A549 (cell line): Measurements from ENCODE around the gene NEUROD6. TPM values are rescaled to one million over a fixed set of nuclear protein-coding genes. Genes with fewer than 3 reads are reported as not detected.

ENCODE experiments used
- ATAC-seq, 2 experiments: fragments of 200-7000 bp in 1 of 2; fragments of >200 bp in 1 of 2; cut with Nextera tagmentation in 1 of 2; cut with Tn5 transposase in 1 of 2; 3 replicates each; pipeline versions ENCODE4 v1.8.0 to v1.9.1; 2018 to 2020; ENCODE audit warnings: mild to moderate bottlenecking in 1 of 2, moderate library complexity in 1 of 2
- CTCF ChIA-PET: fragments of 300-600 bp; sonication (Branson Sonifier 250); formaldehyde crosslinking; extraction: SDS; loops from one replicate; lab custom pipeline; 2021; ENCODE audit warnings: antibody characterized with exemption, inconsistent platforms; lab: Yijun Ruan, JAX
- POLR2A ChIA-PET: fragments of 350-600 bp; formaldehyde crosslinking; extraction: SDS; loops from one replicate; lab custom pipeline; 2021; ENCODE audit warnings: antibody characterized with exemption, inconsistent platforms; lab: Yijun Ruan, JAX
- DNase-seq, 2 experiments: peaks; one replicate each; pipeline versions ENCODE4 v3.0.0 to v3.0.0-alpha.2; 2011 to 2016; ENCODE audit warnings: low read depth in 1 of 2, low spot score in 1 of 2
- FAIRE-seq: peaks from 2 replicates; lab custom pipeline; 2011; peaks lifted over from hg19 to GRCh38; lab: Jason Lieb, UNC
- H3K27ac ChIP-seq, 2 experiments: fragments of >200 bp; sonication (Bioruptor Twin); formaldehyde crosslinking; 3 replicates each; pipeline ENCODE4 v1.5.1; 2016 to 2017
- H3K4me1 ChIP-seq: fragments of >200 bp; sonication (Bioruptor Twin); formaldehyde crosslinking; 3 replicates; pipeline ENCODE4 v1.6.1; 2016
- H3K4me2 ChIP-seq: fragments of >200 bp; sonication (Bioruptor Twin); formaldehyde crosslinking; 3 replicates; pipeline ENCODE4 v1.6.1; 2016
- H3K4me3 ChIP-seq: fragments of >200 bp; sonication (Bioruptor Twin); formaldehyde crosslinking; 3 replicates; pipeline ENCODE4 v1.5.1; 2016
- H3K9me3 ChIP-seq: fragments of >200 bp; sonication (Bioruptor Twin); formaldehyde crosslinking; 3 replicates; pipeline ENCODE4 v1.6.1; 2016
- BHLHE40 ChIP-seq: IDR thresholded peaks from 2 replicates; pipeline ENCODE4 v1.6.1; 2012; ENCODE audit warnings: low read depth, low read length, inconsistent platforms
- E2F6 ChIP-seq: IDR thresholded peaks from 2 replicates; pipeline ENCODE4 v1.6.1; 2012; ENCODE audit warnings: low read depth, borderline replicate concordance
- EHMT2 ChIP-seq: fragments of 200-600 bp; sonication (generic); IDR thresholded peaks from 2 replicates; pipeline ENCODE4 v1.6.1; 2016; ENCODE audit warnings: antibody characterized with exemption, low read depth, mild to moderate bottlenecking, moderate library complexity
- FOSB ChIP-seq: fragments of 250-450 bp; sonication (Bioruptor Pico); IDR thresholded peaks from 2 replicates; pipeline ENCODE4 v1.5.0; 2020; ENCODE audit warnings: mild to moderate bottlenecking, moderate library complexity
- HES2 ChIP-seq: fragments of >200 bp; sonication (Bioruptor Twin); formaldehyde crosslinking; IDR thresholded peaks from 2 replicates; pipeline ENCODE4 v1.6.1; 2016
- HEYL ChIP-seq: fragments of 250-450 bp; sonication (Bioruptor Pico); IDR thresholded peaks from 2 replicates; pipeline ENCODE4 v1.8.0; 2021; ENCODE audit warnings: mild to moderate bottlenecking, moderate library complexity
- MAZ ChIP-seq: fragments of 150-350 bp; IDR thresholded peaks from 2 replicates; pipeline ENCODE4 v1.6.1; 2014; ENCODE audit warnings: antibody characterized with exemption, low read depth, low read length, borderline replicate concordance
- NR3C1 ChIP-seq: fragments of >200 bp; sonication (Bioruptor Twin); formaldehyde crosslinking; IDR thresholded peaks from 3 replicates; pipeline ENCODE4 v1.6.1; 2017
- RAD21 ChIP-seq, 2 experiments: fragments of >200 bp in 1 of 2; sonication (Bioruptor Twin) in 1 of 2; formaldehyde crosslinking in 1 of 2; IDR thresholded peaks in 1 of 2; conservative IDR thresholded peaks in 1 of 2; 2 replicates in 1 of 2; 3 replicates in 1 of 2; pipeline ENCODE4 v1.6.1; 2012 to 2018; ENCODE audit warnings: inconsistent platforms in 1 of 2
- RCOR1 ChIP-seq: fragments of 150-350 bp; IDR thresholded peaks from 2 replicates; pipeline ENCODE4 v1.6.1; 2014; ENCODE audit warnings: antibody characterized with exemption, low read length, low read depth
- TP53 ChIP-seq: fragments of 250-450 bp; sonication (Bioruptor Pico); IDR thresholded peaks from 2 replicates; pipeline ENCODE4 v1.5.0; 2021; ENCODE audit warnings: mild to moderate bottlenecking, moderate library complexity
- USF2 ChIP-seq: fragments of 450-650 bp; IDR thresholded peaks from 2 replicates; pipeline ENCODE4 v1.6.1; 2014; ENCODE audit warnings: antibody characterized with exemption
- WGBS: methylation state at CpG from one replicate; pipeline ENCODE4 v1.1.6; 2017; ENCODE audit errors: missing lambda C conversion rate; 5-methylcytosine and 5-hydroxymethylcytosine counted together
- polyA plus RNA-seq, 4 experiments: library from polyadenylated mRNA; depleted of rRNA in 3 of 4; stranded (reverse); fragments of >200 nt; fragmentation: RNase III in 1 of 4; extraction: RNeasy Plus Mini Kit Qiagen cat#74134 plus additional on column Dnase treatment in 1 of 4; gene quantifications; 2 replicates in 3 of 4; 3 replicates in 1 of 4; pipeline ENCODE4 v1.2.3, GENCODE V29; 2011 to 2017
- small RNA-seq, 6 experiments: library from RNA; depleted of rRNA; stranded (forward); fragments of <200 nt; gene quantifications; one replicate each; pipeline ENCODE3, GENCODE V24; 2012

Gene NEUROD6
- polyA plus RNA-seq, 2 of the 4 experiments (the other 2 are of a cell fraction): not detected

GRCh38 chr7:31290601-31291000 is 49.9 kb downstream of the NEUROD6 start:
- no peak overlapping the region for H3K4me3 ChIP-seq
- POLR2A ChIA-PET: no interaction called here
- CTCF ChIA-PET: no interaction called here
- 25% methylated on average over 2 of the region's 2 CpGs for WGBS
- no peak for ATAC-seq
- no peaks in the 10 kb centered on the region for H3K9me3 ChIP-seq
- TF ChIP-seq HEYL (CRISPR knock-in tag) (no peak), RAD21 (conservative IDR thresholded peaks at IDR 0.05 in 1 of 2, IDR thresholded peaks at IDR 0.05 in 1 of 2) (no peak), USF2 (no peak), RCOR1 (no peak), TP53 (CRISPR knock-in tag) (no peak), E2F6 (no peak), EHMT2 (no peak), HES2 (no peak), MAZ (no peak), FOSB (CRISPR knock-in tag) (no peak), BHLHE40 (no peak), NR3C1 (no peak)
- no peak overlapping the region for H3K4me2 ChIP-seq
- no peaks in the 10 kb centered on the region for H3K4me1 ChIP-seq
- no peak overlapping the region for H3K27ac ChIP-seq
- DNase-seq: no peak
- FAIRE-seq: no peak

Small RNAs within 50 kb of the gene (small RNA-seq; reads per million reads assigned to genes)
- gene AC006380.1: 0 reads per million in 6 experiments

Other genes with a start within 250 kb of the NEUROD6 start
- gene ITPRID1, start 173.4 kb upstream of the NEUROD6 start, polyA plus RNA-seq (2011; rRNA removed): not detected in 2 replicates
- gene ITPRID1, start 173.4 kb upstream of the NEUROD6 start, polyA plus RNA-seq (2017; fragmentation: RNase III; extraction: RNeasy Plus Mini Kit Qiagen cat#74134 plus additional on column Dnase treatment): not detected in 3 replicates